ENCODE measurements around the gene NPL. TPM values are rescaled to one million over a fixed set of nuclear protein-coding genes. Genes with fewer than 3 reads are reported as not detected.

Gene NPL
- total and polyA plus RNA-seq, 9 of the 15 experiments (the other 6 are each of a cell fraction or from before 2014, with no cell fraction given), result 9.9 to 22.3 (median 14.2) TPM

DNA sequence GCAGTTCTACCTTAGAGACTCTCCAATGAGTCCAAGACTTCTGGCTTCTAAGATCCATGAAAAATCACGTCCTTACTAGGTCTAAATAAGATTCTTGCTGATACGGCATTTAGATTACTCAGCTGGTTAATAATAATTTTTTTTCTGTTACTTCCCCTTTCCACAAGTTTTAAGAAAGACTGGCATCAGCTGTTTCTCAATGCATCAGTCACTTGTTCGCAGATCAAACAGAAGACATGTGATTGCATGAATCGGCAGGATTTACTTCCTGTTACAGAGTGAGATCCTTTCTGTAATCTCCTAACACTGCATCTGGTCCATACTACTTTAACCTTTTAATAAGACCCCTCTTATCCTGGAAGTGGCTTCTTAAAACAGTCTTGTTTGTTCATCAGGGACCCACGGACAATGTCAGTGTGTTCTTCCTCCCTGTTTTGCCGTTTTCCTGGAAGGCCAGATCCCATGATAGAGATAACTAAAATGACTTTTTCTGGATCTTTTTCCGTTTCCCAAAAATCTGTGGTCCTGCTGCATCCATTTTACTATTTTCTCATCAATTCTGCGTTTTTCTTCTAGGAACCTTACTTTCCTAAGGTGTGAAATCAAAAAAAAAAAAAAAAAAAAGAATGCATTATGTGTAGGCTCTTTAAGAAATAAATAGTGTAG is 6.1 kb downstream of the NPL start (continued):
- TF ChIP-seq POLR2H (tag; IDR thresholded peaks at IDR 0.05; ENCODE audit: low read depth), result 0 out of 2 replicates have a peak, but pooled peaks have one; percentile 18
- no peak for TF ChIP-seq ZSCAN29 (IDR thresholded peaks at IDR 0.05)
- TF ChIP-seq SUPT5H (IDR thresholded peaks at IDR 0.05), result no peak
- TF ChIP-seq PHF20 (IDR thresholded peaks at IDR 0.05; ENCODE audit: partially characterized antibody), result no peak
- TF ChIP-seq FOXK2 (conservative IDR thresholded peaks at IDR 0.05 in 1 of 2, IDR thresholded peaks at IDR 0.05 in 1 of 2; ENCODE audit: low read depth in 2 of 2), result peak; percentile 22 to 54; a peak in 1 of 4 replicates
- TF ChIP-seq ZNF311 (CRISPR knock-in tag; IDR thresholded peaks at IDR 0.05), result no peak
- no peak for TF ChIP-seq NFATC3 (IDR thresholded peaks at IDR 0.05)
- TF ChIP-seq EGR1 (conservative IDR thresholded peaks at IDR 0.05), result no peak
- TF ChIP-seq HNRNPL (IDR thresholded peaks at IDR 0.05; ENCODE audit: low read depth, low read length), result no peak
- no peak for TF ChIP-seq SMARCA5 (IDR thresholded peaks at IDR 0.05)
- TF ChIP-seq KDM2B (CRISPR knock-in tag; IDR thresholded peaks at IDR 0.05), result no peak
- no peak for TF ChIP-seq GTF2A2 (tag; IDR thresholded peaks at IDR 0.05)
- TF ChIP-seq ZNF133 (CRISPR knock-in tag; IDR thresholded peaks at IDR 0.05), result no peak
- peak; percentile 98 for TF ChIP-seq ZNF316 (IDR thresholded peaks at IDR 0.05)
- TF ChIP-seq SIRT6 (IDR thresholded peaks at IDR 0.05; ENCODE audit: low read depth, low read length), result no peak
- TF ChIP-seq MBD2 (IDR thresholded peaks at IDR 0.05; ENCODE audit: borderline replicate concordance, low read depth), result peak; percentile 18; the same call in 1 of the 2 replicates
- no peak for TF ChIP-seq ZFPM2 (CRISPR knock-in tag; IDR thresholded peaks at IDR 0.05)
- TF ChIP-seq, protein P1, sequence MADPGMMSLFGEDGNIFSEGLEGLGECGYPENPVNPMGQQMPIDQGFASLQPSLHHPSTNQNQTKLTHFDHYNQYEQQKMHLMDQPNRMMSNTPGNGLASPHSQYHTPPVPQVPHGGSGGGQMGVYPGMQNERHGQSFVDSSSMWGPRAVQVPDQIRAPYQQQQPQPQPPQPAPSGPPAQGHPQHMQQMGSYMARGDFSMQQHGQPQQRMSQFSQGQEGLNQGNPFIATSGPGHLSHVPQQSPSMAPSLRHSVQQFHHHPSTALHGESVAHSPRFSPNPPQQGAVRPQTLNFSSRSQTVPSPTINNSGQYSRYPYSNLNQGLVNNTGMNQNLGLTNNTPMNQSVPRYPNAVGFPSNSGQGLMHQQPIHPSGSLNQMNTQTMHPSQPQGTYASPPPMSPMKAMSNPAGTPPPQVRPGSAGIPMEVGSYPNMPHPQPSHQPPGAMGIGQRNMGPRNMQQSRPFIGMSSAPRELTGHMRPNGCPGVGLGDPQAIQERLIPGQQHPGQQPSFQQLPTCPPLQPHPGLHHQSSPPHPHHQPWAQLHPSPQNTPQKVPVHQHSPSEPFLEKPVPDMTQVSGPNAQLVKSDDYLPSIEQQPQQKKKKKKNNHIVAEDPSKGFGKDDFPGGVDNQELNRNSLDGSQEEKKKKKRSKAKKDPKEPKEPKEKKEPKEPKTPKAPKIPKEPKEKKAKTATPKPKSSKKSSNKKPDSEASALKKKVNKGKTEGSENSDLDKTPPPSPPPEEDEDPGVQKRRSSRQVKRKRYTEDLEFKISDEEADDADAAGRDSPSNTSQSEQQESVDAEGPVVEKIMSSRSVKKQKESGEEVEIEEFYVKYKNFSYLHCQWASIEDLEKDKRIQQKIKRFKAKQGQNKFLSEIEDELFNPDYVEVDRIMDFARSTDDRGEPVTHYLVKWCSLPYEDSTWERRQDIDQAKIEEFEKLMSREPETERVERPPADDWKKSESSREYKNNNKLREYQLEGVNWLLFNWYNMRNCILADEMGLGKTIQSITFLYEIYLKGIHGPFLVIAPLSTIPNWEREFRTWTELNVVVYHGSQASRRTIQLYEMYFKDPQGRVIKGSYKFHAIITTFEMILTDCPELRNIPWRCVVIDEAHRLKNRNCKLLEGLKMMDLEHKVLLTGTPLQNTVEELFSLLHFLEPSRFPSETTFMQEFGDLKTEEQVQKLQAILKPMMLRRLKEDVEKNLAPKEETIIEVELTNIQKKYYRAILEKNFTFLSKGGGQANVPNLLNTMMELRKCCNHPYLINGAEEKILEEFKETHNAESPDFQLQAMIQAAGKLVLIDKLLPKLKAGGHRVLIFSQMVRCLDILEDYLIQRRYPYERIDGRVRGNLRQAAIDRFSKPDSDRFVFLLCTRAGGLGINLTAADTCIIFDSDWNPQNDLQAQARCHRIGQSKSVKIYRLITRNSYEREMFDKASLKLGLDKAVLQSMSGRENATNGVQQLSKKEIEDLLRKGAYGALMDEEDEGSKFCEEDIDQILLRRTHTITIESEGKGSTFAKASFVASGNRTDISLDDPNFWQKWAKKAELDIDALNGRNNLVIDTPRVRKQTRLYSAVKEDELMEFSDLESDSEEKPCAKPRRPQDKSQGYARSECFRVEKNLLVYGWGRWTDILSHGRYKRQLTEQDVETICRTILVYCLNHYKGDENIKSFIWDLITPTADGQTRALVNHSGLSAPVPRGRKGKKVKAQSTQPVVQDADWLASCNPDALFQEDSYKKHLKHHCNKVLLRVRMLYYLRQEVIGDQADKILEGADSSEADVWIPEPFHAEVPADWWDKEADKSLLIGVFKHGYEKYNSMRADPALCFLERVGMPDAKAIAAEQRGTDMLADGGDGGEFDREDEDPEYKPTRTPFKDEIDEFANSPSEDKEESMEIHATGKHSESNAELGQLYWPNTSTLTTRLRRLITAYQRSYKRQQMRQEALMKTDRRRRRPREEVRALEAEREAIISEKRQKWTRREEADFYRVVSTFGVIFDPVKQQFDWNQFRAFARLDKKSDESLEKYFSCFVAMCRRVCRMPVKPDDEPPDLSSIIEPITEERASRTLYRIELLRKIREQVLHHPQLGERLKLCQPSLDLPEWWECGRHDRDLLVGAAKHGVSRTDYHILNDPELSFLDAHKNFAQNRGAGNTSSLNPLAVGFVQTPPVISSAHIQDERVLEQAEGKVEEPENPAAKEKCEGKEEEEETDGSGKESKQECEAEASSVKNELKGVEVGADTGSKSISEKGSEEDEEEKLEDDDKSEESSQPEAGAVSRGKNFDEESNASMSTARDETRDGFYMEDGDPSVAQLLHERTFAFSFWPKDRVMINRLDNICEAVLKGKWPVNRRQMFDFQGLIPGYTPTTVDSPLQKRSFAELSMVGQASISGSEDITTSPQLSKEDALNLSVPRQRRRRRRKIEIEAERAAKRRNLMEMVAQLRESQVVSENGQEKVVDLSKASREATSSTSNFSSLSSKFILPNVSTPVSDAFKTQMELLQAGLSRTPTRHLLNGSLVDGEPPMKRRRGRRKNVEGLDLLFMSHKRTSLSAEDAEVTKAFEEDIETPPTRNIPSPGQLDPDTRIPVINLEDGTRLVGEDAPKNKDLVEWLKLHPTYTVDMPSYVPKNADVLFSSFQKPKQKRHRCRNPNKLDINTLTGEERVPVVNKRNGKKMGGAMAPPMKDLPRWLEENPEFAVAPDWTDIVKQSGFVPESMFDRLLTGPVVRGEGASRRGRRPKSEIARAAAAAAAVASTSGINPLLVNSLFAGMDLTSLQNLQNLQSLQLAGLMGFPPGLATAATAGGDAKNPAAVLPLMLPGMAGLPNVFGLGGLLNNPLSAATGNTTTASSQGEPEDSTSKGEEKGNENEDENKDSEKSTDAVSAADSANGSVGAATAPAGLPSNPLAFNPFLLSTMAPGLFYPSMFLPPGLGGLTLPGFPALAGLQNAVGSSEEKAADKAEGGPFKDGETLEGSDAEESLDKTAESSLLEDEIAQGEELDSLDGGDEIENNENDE (IDR thresholded peaks at IDR 0.05; ENCODE audit: low read depth, low read length), result no peak

Data from K562 (cell line).